Right lobe of liver (tissue), 6 donors: Measurements from ENCODE around the gene XPOT. TPM values are rescaled to one million over a fixed set of nuclear protein-coding genes. Genes with fewer than 3 reads are reported as not detected.
A peak's percentile ranks its signal among the peaks of the same experiment; 100 is the strongest.
"Not testable (repeated sequence)": the region's sequence is repeated elsewhere in the genome, so short reads cannot be mapped to it uniquely, and the experiment has no call there.

Experiments used
- ATAC-seq, 4 donors: fragments of 200-7000 bp; cut with Tn5 transposase; one replicate each; pipeline ENCODE4 v1.9.1; 2020; ENCODE audit warnings: mild to moderate bottlenecking in 4 of 4, moderate library complexity in 4 of 4
- DNase-seq, 3 donors: peaks; one replicate each; pipeline ENCODE4 v3.0.0-alpha.2; 2020
- H3K27ac ChIP-seq, 3 donors: fragments of 200-600 bp; one replicate each; pipeline ENCODE4 v1.8.0; 2022
- H3K27me3 ChIP-seq, 2 donors: fragments of 200-600 bp; one replicate each; pipeline ENCODE4 v1.8.0; 2022
- H3K36me3 ChIP-seq, 4 donors: fragments of 200-600 bp; sonication (generic) in 1 of 4; one replicate each; pipeline versions ENCODE4 v1.5.1 to v1.8.0; 2017 to 2022; ENCODE audit warnings: control low read depth in 1 of 4
- H3K4me1 ChIP-seq, 4 donors: fragments of 200-600 bp; sonication (generic) in 1 of 4; one replicate each; pipeline versions ENCODE4 v1.5.1 to v1.8.0; 2017 to 2022; ENCODE audit warnings: control low read depth in 1 of 4
- H3K4me3 ChIP-seq, 3 donors: fragments of 200-600 bp; one replicate each; pipeline ENCODE4 v1.8.0; 2022
- H3K9me3 ChIP-seq, 4 donors: fragments of 200-600 bp; sonication (generic) in 1 of 4; one replicate each; pipeline versions ENCODE4 v1.5.1 to v1.8.0; 2017 to 2022; ENCODE audit warnings: control low read depth in 1 of 4
- POLR2A ChIP-seq: fragments of 450-650 bp; IDR thresholded peaks from one replicate; pipeline ENCODE4 v1.6.1; 2017; ENCODE audit warnings: antibody characterized with exemption, mild to moderate bottlenecking
- WGBS: methylation state at CpG from one replicate; pipeline ENCODE4 v1.1.6; 2018; ENCODE audit warnings: low coverage, low lambda C conversion rate; ENCODE audit not compliant: insufficient coverage; ENCODE audit errors: missing lambda C conversion rate; 5-methylcytosine and 5-hydroxymethylcytosine counted together
- intact Hi-C, 2 donors: fragments of 100-400 bp; cut with DNase I; formaldehyde crosslinking; loops; one replicate each; pipeline versions ENCODE4 v1.11.2 to v1.14.1; 2022
- long read RNA-seq: library from polyadenylated mRNA; unstranded; transcript quantifications from one replicate; pipeline ENCODE4 v2.0.0, GENCODE V29; 2019
- total RNA-seq, 6 experiments: library from RNA; depleted of rRNA in 2 of 6; stranded (reverse); fragments of >200 nt in 2 of 6; fragmentation: NEBNext Ultra II Directional in 3 of 6; extraction: Animal tissue kit (Norgen Biotek cat#: 25700) in 3 of 6; gene quantifications; one replicate each; pipeline versions ENCODE4 v1.1.0 to v1.2.4, GENCODE V29; 2016 to 2023
- TF ChIP-seq, protein P1 (sequence below), 4 donors: fragments of 200-600 bp in 3 of 4; fragments of 450-650 bp in 1 of 4; IDR thresholded peaks; one replicate each; pipeline versions ENCODE4 v1.5.1 to v1.8.0; 2016 to 2022; ENCODE audit warnings: antibody characterized with exemption in 4 of 4, mild to moderate bottlenecking in 2 of 4
- donor health status: DM: no; HTN: yes; CAD: no.
- donor health status: DM: no; HTN: no; CAD: no.
- donor health status: DM: no; HTN: no; CAD: no.
- donor health status: DM: no; HTN: yes; CAD: no.
- donor health status: DM: no; HTN: yes; CAD: no.

XPOT gene, protein sequence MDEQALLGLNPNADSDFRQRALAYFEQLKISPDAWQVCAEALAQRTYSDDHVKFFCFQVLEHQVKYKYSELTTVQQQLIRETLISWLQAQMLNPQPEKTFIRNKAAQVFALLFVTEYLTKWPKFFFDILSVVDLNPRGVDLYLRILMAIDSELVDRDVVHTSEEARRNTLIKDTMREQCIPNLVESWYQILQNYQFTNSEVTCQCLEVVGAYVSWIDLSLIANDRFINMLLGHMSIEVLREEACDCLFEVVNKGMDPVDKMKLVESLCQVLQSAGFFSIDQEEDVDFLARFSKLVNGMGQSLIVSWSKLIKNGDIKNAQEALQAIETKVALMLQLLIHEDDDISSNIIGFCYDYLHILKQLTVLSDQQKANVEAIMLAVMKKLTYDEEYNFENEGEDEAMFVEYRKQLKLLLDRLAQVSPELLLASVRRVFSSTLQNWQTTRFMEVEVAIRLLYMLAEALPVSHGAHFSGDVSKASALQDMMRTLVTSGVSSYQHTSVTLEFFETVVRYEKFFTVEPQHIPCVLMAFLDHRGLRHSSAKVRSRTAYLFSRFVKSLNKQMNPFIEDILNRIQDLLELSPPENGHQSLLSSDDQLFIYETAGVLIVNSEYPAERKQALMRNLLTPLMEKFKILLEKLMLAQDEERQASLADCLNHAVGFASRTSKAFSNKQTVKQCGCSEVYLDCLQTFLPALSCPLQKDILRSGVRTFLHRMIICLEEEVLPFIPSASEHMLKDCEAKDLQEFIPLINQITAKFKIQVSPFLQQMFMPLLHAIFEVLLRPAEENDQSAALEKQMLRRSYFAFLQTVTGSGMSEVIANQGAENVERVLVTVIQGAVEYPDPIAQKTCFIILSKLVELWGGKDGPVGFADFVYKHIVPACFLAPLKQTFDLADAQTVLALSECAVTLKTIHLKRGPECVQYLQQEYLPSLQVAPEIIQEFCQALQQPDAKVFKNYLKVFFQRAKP
- 10 to 100 TPM; 27.3 to 43.9 (median 34.0) TPM for total RNA-seq
- long read RNA-seq, full-length matches to known transcripts = 5 of 5 reads
- long read RNA-seq, partial matches to known transcripts = 0 of 5 reads
- long read RNA-seq, other reads (novel, unspliced or antisense) = 0 of 5 reads

DNA sequence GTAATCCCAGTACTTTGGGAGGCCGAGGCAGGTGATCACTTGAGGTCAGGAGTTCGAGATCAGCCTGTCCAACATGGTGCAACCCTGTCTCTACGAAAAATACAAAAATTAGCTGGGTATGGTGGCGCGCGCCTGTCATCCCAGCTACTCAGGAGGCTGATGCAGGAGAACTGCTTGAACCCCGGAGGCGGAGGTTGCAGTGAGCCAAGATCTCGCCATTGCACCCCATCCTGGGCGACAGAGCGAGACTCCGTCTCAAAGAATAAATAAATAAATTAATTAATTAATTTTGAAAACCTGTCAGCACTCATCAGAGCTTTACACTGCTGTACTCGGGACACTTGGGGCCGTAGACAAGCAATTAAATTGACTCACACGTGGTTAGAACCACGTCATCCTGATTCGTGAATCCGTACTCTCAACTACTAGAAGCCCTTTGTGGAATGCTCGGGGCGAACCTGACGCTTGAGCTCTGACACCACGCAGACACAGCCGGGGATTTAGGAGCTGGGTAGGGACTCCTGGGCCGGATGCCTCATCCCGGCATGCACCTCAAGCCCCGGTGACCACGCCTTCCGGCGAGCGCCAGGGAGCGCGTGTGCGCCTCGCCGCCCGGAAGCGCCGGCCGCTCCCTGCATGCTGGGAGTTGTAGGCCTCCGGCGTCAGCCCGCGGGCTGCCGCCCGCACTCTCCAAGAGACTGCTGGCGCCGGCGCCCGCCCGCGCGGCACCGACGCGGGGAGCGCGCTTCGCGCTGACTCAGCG, at the start of gene XPOT:
Gene XPOT (plus strand): TSS at position 686 of the 763 bp plus-strand sequence. CDS start 5,644 bp downstream, outside the sequence.
- H3K4me3 ChIP-seq = peak within 1 kb of the TSS; percentile 93 to 98 (median 97)
- intact Hi-C loops = no loop called here
- DNase-seq (peak; percentile 96), ATAC-seq (peak; percentile 92 to 98 (median 94))
- H3K36me3 ChIP-seq = no peaks in the 10 kb centered on the region
- peaks cover 0 to 30% (median 11%) of the 10 kb centered on the region in 4 donors for H3K4me1 ChIP-seq
- 29% methylated on average over 17 of the region's 60 CpGs for WGBS
- H3K27me3 ChIP-seq = no peaks in the 10 kb centered on the region
- TF ChIP-seq POLR2A = peak; percentile 91
- TF ChIP-seq, protein P1, sequence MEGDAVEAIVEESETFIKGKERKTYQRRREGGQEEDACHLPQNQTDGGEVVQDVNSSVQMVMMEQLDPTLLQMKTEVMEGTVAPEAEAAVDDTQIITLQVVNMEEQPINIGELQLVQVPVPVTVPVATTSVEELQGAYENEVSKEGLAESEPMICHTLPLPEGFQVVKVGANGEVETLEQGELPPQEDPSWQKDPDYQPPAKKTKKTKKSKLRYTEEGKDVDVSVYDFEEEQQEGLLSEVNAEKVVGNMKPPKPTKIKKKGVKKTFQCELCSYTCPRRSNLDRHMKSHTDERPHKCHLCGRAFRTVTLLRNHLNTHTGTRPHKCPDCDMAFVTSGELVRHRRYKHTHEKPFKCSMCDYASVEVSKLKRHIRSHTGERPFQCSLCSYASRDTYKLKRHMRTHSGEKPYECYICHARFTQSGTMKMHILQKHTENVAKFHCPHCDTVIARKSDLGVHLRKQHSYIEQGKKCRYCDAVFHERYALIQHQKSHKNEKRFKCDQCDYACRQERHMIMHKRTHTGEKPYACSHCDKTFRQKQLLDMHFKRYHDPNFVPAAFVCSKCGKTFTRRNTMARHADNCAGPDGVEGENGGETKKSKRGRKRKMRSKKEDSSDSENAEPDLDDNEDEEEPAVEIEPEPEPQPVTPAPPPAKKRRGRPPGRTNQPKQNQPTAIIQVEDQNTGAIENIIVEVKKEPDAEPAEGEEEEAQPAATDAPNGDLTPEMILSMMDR (IDR thresholded peaks at IDR 0.05) = no peak
- peak within 1 kb of the TSS; percentile 89 to 98 (median 90) for H3K27ac ChIP-seq
- no peaks in the 10 kb centered on the region for H3K9me3 ChIP-seq

DNA sequence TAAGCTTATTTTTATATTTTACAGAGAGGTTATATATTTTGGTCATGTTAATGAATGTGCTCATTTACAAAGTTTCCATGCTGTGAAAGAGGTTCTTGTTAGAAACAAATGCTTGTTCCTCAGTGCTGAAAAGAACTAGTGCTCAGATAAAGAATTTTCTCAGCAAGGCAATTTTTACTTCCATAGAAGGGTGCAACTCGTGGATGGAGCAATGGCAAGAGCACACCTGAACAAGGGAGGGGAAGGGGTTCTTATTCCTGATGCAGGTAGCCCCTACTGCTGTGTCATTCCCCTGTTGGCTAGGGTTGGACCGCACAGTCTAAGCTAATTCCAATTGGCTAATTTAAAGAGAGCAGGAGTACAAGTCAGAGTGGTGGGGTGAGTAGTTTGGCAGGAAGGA, 48.0 kb upstream of the XPOT start:
- H3K27ac ChIP-seq, H3K9me3 ChIP-seq, intact Hi-C loops, ATAC-seq, H3K27me3 ChIP-seq, H3K36me3 ChIP-seq, H3K4me1 ChIP-seq, DNase-seq, H3K4me3 ChIP-seq: not testable (repeated sequence)
- 79% methylated on average over 2 of the region's 2 CpGs for WGBS

DNA sequence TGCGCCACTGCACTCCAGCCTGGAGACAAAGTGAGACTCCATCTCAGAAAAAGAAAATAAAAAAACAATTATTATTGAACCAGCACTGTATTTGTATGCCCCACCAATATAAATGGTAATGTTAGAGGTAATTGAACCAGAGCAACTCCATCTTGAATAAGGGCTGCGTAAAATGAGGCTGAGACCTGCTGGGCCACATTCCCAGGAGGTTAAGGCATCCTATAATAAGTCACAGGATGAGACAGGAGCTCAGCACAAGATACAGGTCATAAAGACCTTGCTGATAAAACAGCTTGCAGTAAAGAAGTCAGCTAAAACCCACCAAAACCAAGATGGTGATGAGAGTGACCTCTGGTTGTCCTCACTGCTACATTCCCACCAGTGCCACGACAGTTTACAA, 43.0 kb upstream of the XPOT start:
- H3K4me1 ChIP-seq, DNase-seq, H3K27ac ChIP-seq, ATAC-seq, H3K9me3 ChIP-seq, H3K4me3 ChIP-seq, H3K27me3 ChIP-seq, H3K36me3 ChIP-seq, intact Hi-C loops: not testable (repeated sequence)
- 83% methylated on average over 3 of the region's 3 CpGs for WGBS

DNA sequence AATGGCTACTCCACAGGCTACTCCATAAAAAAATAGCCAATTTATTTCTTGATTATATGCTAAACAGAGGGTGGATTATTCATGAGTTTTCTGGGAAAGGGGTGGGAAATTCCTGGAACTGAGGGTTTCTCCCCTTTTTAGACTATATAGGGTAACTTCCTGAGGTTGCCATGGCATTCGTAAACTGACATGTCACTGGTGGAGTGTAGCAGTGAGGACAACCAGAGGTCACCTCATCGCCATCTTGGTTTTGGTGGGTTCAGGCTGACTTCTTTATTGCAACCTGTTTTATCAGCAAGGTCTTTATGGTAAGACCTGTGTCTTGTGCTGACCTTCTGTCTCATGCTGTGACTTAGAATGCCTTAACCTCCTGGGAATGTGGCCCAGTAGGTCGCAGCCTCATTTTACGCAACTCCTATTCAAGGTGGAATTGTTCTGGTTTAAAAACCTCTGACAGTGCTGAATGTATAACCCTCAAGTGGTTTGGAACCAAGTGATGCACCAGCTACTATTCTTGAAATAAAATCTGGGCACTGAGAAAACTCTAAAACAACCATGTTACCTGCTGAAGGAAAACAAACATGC, 41.4 kb upstream of the XPOT start:
- Histone ChIP-seq H3K36me3 (no peaks in the 10 kb centered on the region), H3K4me3 (no peak overlapping the region), H3K27me3 (no peaks in the 10 kb centered on the region), H3K9me3 (no peaks in the 10 kb centered on the region), H3K27ac (no peak overlapping the region), H3K4me1 (no peaks in the 10 kb centered on the region)
- TF ChIP-seq, protein P1 (IDR thresholded peaks at IDR 0.05) = no peak
- TF ChIP-seq POLR2A = no peak
- WGBS = 84% methylated on average over 4 of the region's 4 CpGs
- intact Hi-C loops = no loop called here
- ATAC-seq (no peak), DNase-seq (no peak)

DNA sequence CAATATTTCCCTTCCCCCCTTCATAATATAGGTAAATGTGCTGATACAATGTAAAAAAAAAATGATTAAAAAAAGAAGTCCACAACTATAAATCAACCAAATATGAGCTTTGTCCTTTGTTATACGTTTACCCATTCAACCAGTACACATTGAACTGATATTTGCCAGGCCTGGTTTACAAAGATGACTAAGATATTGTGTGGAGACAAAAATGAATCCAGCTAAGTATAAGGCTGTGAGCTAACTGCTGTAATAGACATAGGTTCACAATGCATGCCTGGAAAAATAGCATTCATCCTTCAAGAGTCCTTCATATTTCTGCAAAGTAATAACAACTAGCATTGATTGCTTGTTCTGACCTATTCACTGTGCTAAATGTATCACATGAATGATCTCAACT, 20.5 kb upstream of the XPOT start:
- no peak overlapping the region for H3K27ac ChIP-seq
- no peaks in the 10 kb centered on the region for H3K9me3 ChIP-seq
- no peaks in the 10 kb centered on the region for H3K4me1 ChIP-seq
- H3K27me3 ChIP-seq = no peaks in the 10 kb centered on the region
- H3K4me3 ChIP-seq = no peak overlapping the region
- no peak for ATAC-seq
- no peak for DNase-seq
- TF ChIP-seq, protein P1 (IDR thresholded peaks at IDR 0.05) = no peak
- no peak for TF ChIP-seq POLR2A
- no peaks in the 10 kb centered on the region for H3K36me3 ChIP-seq
- intact Hi-C loops = no loop called here
- WGBS = 47% methylated on average over 1 of the region's 1 CpG
